Panc1 (cell line): ENCODE results near the gene KIAA1217. TPM values are rescaled to one million over a fixed set of nuclear protein-coding genes. Genes with fewer than 3 reads are reported as not detected.

Experiments used
- ATAC-seq: fragments of 200-7000 bp; cut with Tn5 transposase; 2 replicates; pipeline ENCODE4 v1.9.1; 2020; ENCODE audit warnings: mild to moderate bottlenecking, moderate library complexity
- BruUV-seq: library from RNA; stranded (reverse); fragments of 400-500 nt; replicated peaks from 2 replicates; lab custom pipeline; 2021; lab: Mats Ljungman, UMichigan
- CTCF ChIA-PET: fragments of 300-600 bp; sonication (Branson Sonifier 250); formaldehyde crosslinking; loops from one replicate; lab custom pipeline; 2022; ENCODE audit warnings: antibody characterized with exemption; lab: Charles Lee
- POLR2A ChIA-PET: fragments of 300-600 bp; sonication (Branson Sonifier 250); formaldehyde crosslinking; loops from one replicate; lab custom pipeline; 2022; ENCODE audit warnings: antibody characterized with exemption; lab: Charles Lee
- DNase-seq: peaks from one replicate; pipeline ENCODE4 v3.0.0-alpha.2; 2010; ENCODE audit warnings: low read depth, low spot score
- H3K27ac ChIP-seq: 2 replicates; pipeline ENCODE4 v1.5.1; 2011; ENCODE audit warnings: mild to moderate bottlenecking, low read length, inconsistent platforms
- H3K27me3 ChIP-seq: fragments of 200-500 bp; sonication (Bioruptor generic); 2 replicates; pipeline ENCODE4 v1.6.0; 2014; ENCODE audit warnings: low read length, inconsistent platforms; ENCODE audit not compliant: control insufficient read depth, insufficient read depth
- H3K36me3 ChIP-seq: fragments of 200-500 bp; sonication (Bioruptor generic); 2 replicates; pipeline ENCODE4 v1.5.1; 2014; ENCODE audit warnings: inconsistent platforms, mild to moderate bottlenecking, low read length, moderate library complexity; ENCODE audit not compliant: control insufficient read depth, insufficient read depth
- H3K4me1 ChIP-seq: 2 replicates; pipeline ENCODE4 v1.5.1; 2011; ENCODE audit warnings: inconsistent platforms, mild to moderate bottlenecking, low read length, moderate library complexity; ENCODE audit not compliant: control insufficient read depth, insufficient read depth
- H3K4me3 ChIP-seq, 2 experiments: 2 replicates each; pipeline ENCODE4 v1.5.1; 2011 to 2012; ENCODE audit warnings: low read depth in 2 of 2, low read length in 2 of 2, mild to moderate bottlenecking in 2 of 2, inconsistent platforms in 1 of 2, moderate library complexity in 1 of 2
- H3K9me3 ChIP-seq: fragments of 200-500 bp; sonication (Bioruptor generic); 2 replicates; pipeline ENCODE4 v1.5.1; 2014; ENCODE audit warnings: low read depth, mild to moderate bottlenecking, inconsistent platforms, low read length, moderate library complexity; ENCODE audit not compliant: control insufficient read depth, insufficient read depth
- CTCF ChIP-seq: fragments of 450-650 bp; IDR thresholded peaks from 2 replicates; pipeline ENCODE4 v1.5.1; 2017; ENCODE audit warnings: mild to moderate bottlenecking
- POLR2AphosphoS5 ChIP-seq: IDR thresholded peaks from 2 replicates; pipeline ENCODE4 v1.6.1; 2012; ENCODE audit warnings: mild to moderate bottlenecking, low read depth, low read length, moderate library complexity
- REST ChIP-seq, 2 experiments: IDR thresholded peaks; 2 replicates each; pipeline ENCODE4 v1.6.1; 2011 to 2012; ENCODE audit warnings: low read depth in 2 of 2, control low read depth in 1 of 2, low read length in 1 of 2, mild to moderate bottlenecking in 1 of 2, moderate library complexity in 1 of 2; ENCODE audit not compliant: insufficient read depth in 1 of 2
- SIN3A ChIP-seq: IDR thresholded peaks from 2 replicates; pipeline ENCODE4 v1.6.1; 2012; ENCODE audit warnings: low read depth, mild to moderate bottlenecking, low read length, moderate library complexity, borderline replicate concordance; ENCODE audit not compliant: insufficient read depth
- TCF7L2 ChIP-seq: IDR thresholded peaks from 2 replicates; pipeline ENCODE4 v1.6.1; 2011; ENCODE audit warnings: mild to moderate bottlenecking, low read depth, low read length, inconsistent platforms
- in situ Hi-C: cut with HindIII; loops from 2 replicates; pipeline ENCODE4 v1.10.0; 2016; ENCODE audit warnings: low sequenced_read_pairs, low pct_unique_long_range_greater_than_20kb
- intact Hi-C: fragments of 100-400 bp; cut with micrococcal nuclease; formaldehyde crosslinking; loops from one replicate; pipeline ENCODE4 v1.10.0; 2022; ENCODE audit not compliant: unreplicated experiment
- total RNA-seq: library from RNA; stranded (reverse); gene quantifications from one replicate; pipeline ENCODE4 v1.2.1, GENCODE V29; 2021; ENCODE audit not compliant: unreplicated experiment

The KIAA1217 gene
- total RNA-seq, 1 experiment from 2014 or later: 11.6 TPM

- H3K27ac ChIP-seq: no peak overlapping the region
- H3K4me1 ChIP-seq: no peaks in the 10 kb centered on the region
- in situ Hi-C loops: no loop called here
- no peaks in the 10 kb centered on the region for H3K9me3 ChIP-seq
- ChIA-PET CTCF (no interaction called here), POLR2A (no interaction called here)
- H3K27me3 ChIP-seq: no peaks in the 10 kb centered on the region
- no peak for ATAC-seq
- no peaks in the 10 kb centered on the region for H3K36me3 ChIP-seq
- H3K4me3 ChIP-seq: no peak overlapping the region
- intact Hi-C loops: no loop called here
- no TSS peak for BruUV-seq
- DNase-seq: no peak
- TF ChIP-seq SIN3A (no peak), CTCF (no peak), REST (IDR thresholded peaks at IDR 0.05; ENCODE audit: insufficient read depth in 1 of 2, low read depth in 2 of 2, low read length in 1 of 2) (no peak), POLR2AphosphoS5 (no peak), TCF7L2 (no peak)
These were observed 198.0 kb downstream of the KIAA1217 start for GRCh38 chr10:24406809-24407483.

- ChIA-PET POLR2A (no interaction called here), CTCF (interaction anchor here (0.6 kb wide), 1 partner anchor 11 kb away, joined by 8 read pairs; no protein-coding TSS in a partner anchor)
- H3K4me1 ChIP-seq: no peaks in the 10 kb centered on the region
- TF ChIP-seq CTCF: no peak
- TF ChIP-seq REST (IDR thresholded peaks at IDR 0.05; ENCODE audit: insufficient read depth in 1 of 2, low read depth in 2 of 2, low read length in 1 of 2): no peak
- TF ChIP-seq SIN3A: no peak
- no peak for TF ChIP-seq TCF7L2
- no peak for TF ChIP-seq POLR2AphosphoS5
- no peaks in the 10 kb centered on the region for H3K36me3 ChIP-seq
- no peaks in the 10 kb centered on the region for H3K9me3 ChIP-seq
- no peaks in the 10 kb centered on the region for H3K27me3 ChIP-seq
- ATAC-seq: no peak
- intact Hi-C loops: no loop called here
- no peak overlapping the region for H3K27ac ChIP-seq
- no peak for DNase-seq
- H3K4me3 ChIP-seq: no peak overlapping the region
- no TSS peak for BruUV-seq
- in situ Hi-C loops: no loop called here
These were observed 199.0 kb downstream of the KIAA1217 start for GRCh38 chr10:24407928-24408327.
